HG03064 (cell line): ENCODE data around the gene CHGA.

ENCODE experiments used
- ATAC-seq: cut with Tn5 transposase; IDR thresholded peaks from one replicate; pipeline ENCODE4 v1.9.1; 2021; ENCODE audit warnings: low read depth; ENCODE audit not compliant: unreplicated experiment

The CHGA gene, protein sequence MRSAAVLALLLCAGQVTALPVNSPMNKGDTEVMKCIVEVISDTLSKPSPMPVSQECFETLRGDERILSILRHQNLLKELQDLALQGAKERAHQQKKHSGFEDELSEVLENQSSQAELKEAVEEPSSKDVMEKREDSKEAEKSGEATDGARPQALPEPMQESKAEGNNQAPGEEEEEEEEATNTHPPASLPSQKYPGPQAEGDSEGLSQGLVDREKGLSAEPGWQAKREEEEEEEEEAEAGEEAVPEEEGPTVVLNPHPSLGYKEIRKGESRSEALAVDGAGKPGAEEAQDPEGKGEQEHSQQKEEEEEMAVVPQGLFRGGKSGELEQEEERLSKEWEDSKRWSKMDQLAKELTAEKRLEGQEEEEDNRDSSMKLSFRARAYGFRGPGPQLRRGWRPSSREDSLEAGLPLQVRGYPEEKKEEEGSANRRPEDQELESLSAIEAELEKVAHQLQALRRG

DNA sequence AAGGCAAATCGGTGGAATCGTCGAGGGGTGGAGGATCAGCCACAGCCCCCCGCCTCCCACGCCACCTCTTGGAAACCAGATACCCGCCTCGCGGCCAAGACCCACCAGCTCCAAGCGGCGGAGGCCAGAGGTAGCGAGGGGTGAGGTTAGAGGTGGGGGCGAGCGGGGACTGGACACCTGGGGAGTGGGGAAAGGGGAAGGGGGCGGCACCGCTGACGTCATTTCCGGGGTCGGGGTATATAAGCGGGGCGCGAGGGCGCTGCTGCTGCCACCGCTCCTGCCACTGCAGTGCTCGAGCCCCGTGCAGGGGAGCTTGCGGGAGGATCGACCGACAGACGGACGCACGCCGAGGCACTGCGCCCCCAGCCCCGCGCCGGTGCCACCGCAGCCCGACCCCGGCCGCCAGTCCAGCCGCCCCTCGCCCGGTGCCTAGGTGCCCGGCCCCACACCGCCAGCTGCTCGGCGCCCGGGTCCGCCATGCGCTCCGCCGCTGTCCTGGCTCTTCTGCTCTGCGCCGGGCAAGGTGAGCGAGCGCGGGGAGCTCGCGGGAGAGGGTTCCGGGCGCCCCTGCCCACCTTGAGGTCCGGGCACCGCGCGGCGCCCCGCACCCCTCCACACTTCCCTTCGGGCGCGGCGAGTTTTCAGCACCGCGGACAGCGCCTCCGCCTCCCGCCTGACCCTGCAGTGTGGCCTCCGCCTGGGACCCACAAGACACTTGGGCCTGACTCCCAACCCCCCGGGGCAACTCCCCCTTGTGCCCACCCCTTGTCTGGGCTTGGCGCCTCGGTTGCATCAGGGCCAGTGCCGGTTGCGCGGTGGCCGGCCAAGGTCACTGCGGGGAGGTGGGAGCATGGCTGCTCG lies at the start of gene CHGA:
Gene CHGA (plus strand): TSS at position 268 of the 861 bp plus-strand sequence. CDS start 210 bp downstream, at position 478.
- no peak for ATAC-seq

DNA sequence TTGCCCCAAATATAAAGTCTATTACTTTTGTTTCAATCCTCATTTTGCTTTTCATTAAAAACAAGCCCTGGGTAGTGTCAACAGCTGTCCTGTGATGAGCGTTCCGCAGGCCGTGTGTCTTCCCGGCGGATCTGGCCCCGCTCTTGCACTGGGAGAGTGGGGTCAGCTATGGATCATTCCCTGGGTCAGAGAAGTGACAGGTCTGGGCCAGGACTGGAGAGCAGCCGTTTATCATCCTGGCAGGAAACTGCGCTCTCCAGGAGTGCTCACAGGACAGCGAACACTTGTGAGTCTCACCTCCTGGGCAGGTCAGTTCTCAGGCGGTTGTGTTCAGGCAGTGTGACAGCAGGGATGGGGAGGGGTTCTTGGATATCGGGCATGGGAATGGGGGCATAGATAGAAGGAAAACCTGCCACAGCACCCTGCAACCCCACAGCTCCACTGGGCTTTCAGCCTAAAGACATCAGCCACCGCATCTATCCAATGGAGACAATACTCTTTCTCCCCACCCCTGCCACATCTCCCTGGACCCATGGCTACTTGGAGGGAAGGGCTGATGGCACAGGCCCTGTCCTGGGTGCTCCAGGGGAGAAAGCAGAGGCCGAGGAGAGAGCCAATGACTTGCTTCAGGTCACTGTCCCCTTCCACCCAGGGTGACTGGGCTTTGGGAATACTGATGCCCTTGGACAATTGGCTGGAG lies 47.8 kb upstream of the CHGA start:
- ATAC-seq: no peak

DNA sequence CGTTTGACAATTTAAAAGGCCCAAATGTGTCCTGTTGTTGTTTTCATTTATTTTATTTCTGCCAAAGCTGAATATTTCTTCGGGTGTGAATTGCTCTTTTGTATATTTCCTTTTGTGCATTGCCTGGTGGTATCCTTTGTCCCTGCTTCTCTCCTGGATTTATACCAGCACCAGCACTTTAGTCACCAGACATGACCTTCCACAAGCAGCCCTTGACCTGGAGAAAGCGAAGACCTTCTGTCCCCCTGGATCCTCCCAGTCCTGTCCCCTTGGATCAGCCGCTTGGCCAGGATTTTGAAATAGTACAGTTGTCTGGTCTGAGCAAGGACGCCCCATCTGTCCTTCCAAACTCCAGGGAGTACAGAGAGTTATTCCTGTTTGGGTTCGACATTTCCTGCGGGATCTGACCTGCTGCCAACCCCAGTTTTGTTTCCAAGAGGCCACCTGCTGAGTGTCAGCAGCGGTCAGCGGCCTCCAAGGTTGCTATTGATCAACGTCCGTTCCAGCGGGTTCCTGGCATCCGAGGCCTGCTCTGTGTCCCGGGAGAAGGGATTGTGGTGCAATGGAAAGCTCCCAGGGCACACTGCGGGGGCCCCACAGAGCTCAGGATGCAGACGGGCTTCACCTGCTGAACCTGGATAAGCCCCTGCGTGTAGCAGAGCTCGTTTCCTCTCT lies 45.1 kb upstream of the CHGA start:
- ATAC-seq: no peak

DNA sequence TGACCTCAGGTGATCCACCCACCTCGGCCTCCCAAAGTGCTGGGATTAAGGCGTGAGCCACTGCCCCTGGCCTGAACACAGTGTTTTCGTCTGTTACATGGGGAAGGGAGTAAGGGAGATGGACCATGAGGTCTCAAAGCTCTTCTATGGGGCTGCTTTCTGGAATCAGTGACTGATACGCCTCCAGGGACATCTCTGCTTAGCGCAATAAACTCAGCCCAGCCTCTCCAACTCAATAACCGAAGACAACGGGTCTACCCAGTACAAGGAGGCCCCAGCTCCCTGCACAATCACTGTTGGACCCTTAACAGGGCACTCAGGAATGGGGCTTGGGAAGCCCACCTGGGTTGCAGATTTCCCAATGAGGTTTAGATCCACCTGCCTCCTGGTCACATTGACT lies 42.6 kb upstream of the CHGA start:
- no peak for ATAC-seq

DNA sequence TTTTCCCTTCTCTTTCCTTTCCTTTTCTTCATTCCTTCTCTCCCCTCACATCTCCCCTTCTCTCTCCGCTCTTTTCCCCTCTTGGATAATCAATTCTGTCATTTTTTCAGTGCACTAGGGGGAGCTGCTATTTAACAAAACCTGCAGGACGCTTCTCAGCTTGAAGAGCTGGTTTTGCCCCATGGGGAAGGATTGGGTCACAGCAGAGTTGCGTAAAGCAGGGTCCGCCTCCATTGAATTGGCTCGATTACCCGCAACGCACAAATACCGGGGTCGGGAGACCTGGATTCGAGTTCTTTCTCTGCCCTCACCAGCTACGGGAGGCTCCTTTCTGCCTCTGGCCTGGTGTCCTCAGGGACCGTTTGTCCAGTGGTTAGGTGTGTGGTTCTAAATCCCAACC lies 42.1 kb upstream of the CHGA start:
- no peak for ATAC-seq

DNA sequence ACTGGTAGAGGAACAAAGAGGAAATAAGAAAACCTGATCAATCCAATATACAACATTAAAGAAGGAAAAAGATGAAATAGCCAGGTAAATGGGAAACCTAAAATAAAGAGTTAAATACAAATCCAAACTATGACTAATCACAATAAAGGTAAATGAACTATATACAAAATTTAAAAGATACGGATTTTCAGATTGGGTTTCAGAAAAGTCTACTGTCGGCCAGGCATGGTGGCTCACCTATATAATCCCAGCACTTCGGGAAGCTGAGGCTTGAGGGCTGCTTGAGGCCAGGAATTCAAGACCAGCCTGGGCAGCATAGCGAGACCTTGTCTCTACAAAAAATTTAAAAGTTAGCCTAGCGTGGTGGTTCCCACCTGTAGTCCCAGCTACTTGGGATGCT lies 39.9 kb upstream of the CHGA start:
- no peak for ATAC-seq

DNA sequence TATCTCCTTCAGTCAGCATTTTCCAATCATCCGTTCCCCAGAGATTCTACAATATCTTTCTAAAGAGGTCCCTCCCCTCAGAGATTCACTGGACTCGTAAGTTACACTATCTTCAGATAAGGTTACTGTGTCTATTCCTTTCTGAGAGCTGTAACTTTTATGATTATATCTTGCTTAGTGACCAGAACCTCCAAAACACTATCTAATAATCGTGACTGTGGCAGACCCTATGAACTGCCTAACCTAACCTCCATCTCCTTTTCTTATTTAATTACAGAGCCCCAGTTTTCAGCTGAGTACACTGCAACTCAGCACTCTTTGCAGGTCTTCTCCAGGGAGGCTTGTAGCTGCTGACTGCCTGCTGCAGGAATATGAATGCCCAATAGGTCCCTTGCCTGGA lies 38.5 kb upstream of the CHGA start:
- no peak for ATAC-seq

DNA sequence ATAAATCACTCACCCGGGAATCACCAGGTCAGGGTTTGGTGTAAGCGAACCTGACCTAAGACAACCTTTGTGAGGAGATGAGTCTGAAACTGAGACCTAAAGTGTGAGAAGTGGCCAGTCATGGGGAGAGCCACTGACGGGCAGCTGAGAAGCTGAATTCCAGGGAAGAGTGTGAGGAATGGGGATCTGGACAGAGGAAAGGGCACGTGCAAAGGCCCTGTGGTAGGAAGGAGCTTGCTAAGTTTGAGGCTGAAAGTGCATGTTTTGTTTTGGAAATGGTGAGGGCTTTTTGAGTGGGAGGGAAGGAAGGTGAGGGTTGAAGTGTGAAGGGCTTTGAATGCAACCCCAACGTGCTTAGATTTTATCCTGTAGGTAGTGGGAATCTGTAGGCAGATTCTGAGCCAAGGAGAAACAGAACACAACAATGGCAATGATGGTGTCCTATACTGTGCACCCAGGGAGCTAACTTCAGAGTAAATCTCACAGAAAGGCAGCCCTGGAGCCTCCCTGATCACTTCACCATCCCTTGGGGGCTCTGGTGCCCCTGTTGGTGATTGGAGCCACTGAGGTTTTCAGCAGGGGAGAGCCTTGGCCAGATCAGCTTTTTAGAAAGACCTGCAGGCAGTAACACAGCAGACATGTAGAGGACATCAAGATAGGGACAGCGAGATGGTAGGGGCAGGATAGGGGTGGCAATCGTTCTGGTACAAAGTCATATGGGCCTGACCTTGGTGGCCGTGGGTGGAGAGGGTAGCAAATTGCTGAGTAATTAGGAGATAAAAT lies 37.5 kb upstream of the CHGA start:
- no peak for ATAC-seq

DNA sequence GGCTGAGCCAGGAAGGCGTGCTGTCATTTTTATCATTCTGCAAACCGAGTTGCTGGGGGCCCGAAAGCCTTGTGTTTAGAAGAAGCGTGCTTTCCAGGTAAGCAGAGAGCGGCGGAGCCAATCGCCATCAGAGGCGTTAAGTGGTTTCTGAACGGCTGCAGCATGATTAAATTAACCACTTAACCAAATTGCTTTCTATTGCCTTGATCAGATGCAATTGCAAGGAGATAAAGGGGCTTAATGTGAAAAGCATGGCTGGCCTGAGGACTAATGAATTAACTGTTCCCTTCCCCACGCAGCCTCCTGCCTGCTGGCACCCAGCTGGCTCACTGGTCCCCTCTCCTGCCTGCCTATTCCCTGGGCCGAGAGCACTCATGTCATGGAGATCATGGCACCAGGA lies 36.6 kb upstream of the CHGA start:
- ATAC-seq: no peak

DNA sequence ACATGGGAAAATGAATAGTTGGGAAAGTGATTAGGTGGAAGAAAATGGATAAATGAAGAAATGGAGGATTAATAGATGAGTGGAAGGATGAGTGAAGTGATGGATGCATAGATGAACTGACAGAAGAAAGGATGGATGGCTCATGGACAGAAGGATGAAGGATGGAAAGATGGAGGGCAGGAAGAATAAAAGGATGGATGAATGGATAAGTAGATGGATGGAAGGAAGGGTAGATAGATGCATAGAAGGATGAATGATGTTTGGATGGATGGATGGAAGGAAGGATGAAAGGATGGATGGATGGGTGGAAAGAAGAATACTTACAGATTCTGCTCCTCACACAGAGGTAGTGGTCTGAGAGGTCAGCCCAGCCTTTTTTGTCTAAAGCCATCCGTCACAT lies 35.8 kb upstream of the CHGA start:
- no peak for ATAC-seq

DNA sequence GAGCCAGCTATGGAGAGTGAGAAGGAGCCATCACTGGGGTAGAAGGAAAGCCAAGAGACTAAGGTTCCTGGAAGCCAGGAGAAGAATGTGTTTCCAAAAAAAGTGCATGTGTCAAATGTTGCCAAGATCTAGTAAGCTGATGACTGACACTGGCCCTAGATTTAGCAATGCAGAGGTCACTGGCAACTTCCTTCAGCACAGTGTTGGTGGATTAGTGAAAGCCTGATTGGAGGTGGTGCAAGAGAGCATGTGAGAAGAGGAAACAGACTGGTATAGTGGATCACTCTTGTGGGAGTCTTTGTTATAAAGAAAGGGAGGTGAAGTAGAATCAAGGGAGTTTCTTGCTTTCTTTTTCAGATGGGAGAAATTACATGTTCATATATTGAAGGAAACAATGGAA lies 34.1 kb upstream of the CHGA start:
- ATAC-seq: no peak

DNA sequence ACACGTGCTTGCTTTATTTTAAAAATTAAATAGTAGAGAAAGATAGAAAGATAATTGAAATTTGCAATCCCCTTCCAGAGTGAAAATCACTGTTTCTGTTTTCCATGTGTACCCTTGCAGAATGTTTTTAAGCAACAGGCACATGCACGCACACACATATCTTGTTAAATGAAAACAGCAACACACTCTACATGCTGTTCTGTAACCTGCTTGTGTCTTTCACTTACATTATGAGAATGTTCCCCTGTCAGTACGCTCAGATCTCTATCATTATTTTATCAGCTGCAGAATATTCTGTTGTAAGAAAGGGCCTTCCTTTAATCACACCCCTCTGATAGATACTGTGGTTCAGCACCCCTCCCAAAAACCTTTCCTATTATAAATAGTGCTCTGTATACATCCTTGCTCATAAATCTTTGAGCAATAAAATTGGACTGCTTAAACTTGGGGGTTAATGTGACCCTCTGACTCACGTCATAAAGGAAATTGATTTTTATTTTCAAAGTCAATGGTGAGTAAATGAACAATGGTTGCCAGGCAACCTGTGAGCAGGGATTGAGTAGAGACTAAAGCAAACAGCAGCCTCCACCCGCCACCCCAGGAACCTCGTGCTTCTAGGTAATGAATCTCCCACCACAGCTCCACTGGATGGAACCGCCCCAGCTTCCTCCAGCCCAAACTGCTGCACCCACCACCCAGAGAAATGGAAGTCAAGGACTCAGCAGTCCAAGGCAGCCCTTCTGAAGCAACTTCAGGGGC lies 31.9 kb upstream of the CHGA start:
- no peak for ATAC-seq

DNA sequence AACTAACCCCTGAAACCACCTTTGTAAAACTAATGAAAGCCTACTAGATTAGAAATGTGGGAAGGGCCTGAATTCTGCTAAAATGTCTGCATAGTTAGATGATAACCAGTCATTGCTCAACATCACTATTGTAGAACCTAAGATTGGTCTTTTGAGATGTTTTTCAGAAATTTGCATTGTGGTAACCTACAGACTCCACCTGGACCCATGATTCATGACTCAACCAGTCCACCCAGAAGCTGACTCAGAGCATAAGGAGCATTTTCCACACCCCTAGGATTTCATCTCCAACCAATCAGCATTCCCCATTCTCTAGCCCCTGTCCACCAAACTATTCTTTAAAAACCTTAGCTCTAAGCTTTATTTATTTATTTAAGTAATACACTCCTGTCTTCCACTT lies 30.4 kb upstream of the CHGA start:
- no peak for ATAC-seq

DNA sequence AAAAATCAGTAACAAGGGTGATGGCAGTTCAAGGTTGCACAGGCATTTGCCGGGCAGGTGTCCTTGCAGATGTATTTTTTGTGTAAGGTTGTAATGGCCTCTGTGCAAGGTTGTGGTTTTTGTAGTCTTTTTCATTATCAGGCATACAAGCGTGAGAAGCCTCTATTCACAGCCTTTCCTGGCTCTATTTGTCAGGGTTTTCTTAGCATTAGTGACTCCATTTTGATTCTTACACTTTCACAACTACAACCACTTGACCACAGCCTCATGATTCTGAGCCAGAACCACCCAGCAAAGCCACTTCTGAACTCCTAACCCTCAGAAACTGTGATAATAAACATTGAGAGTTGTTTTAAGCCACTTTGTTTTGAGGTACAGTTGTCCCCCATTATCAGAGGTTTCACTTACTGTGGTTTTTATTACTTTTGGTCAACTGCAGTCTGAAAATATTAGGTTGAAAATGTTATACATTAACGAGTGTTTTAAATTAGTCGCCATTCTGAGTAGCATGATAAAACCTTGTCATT lies 27.5 kb upstream of the CHGA start:
- ATAC-seq: no peak

DNA sequence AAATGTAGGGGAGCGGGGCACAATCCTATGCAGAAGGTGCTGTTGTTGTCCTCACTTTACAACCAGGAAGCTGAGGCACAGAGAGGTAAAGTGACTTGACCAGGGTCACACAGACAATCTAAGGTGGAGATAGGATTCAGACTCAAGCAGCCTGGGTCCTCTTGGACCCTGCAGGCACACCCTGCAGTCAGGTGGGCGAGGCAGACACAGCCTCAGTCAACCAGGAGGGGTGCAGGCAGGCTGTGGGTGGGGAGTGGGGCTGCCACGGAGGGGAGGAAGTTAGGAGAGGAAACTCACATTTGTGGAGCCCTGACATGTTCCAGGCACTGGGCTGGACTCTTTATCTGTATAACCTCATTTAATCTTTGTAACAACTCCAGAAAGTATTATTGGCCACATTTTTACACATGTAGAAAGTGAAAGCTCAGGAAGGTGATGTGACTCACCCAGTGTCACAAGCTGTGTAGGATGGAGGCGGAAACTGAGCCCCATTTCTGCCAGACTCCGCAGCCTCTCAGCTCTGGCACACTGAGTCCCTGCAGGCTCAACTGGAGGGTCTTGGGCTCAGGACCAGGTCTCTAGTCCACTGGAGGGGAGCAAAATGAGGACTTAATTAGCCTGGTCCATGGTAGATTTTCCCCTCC lies 24.9 kb upstream of the CHGA start:
- no peak for ATAC-seq

DNA sequence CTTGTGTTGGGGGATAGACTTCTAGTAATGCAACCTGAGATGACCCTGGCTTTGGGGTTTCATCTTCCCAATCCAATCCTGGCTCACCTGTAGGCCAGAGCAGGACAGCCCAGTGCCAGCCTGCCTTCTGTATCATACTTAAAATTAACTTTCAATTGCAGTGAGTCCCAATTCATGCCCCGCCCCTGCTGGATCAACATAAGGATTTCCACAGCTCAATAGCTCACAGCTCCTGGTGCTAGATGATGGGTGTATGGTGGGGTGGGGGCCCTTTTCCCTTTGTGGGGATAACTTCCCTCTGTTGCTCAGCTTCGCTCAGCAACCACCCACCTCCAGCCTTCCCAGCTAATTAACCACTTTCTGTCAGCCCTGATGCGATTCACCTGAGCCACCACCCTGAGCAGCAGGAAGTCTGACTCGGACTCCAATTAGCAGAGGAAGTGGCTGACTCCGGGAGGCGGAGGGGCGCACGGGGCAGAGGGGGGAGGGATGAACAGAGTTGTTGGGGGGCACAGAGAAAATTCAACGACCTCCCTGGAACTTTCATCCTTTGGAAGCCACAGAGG lies 24.3 kb upstream of the CHGA start:
- no peak for ATAC-seq

DNA sequence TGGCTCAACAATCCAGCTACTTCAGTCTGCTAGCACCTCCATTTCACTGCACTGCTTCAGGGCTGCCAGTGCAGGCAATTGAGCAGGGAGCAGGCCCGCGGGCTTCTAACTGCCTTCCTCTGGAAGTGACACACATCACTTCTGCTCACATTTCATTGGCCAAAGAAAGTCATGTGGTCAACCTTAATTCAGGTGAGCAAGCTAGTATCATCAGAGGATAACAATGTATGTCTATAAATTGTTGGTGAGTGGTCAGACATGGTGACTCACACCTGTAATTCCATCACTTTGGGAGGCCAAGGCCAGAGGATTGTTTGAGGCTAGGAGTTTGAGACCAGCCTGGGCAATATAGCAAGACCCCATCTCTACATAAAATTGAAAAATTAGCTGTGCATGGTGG lies 22.3 kb upstream of the CHGA start:
- ATAC-seq: no peak

DNA sequence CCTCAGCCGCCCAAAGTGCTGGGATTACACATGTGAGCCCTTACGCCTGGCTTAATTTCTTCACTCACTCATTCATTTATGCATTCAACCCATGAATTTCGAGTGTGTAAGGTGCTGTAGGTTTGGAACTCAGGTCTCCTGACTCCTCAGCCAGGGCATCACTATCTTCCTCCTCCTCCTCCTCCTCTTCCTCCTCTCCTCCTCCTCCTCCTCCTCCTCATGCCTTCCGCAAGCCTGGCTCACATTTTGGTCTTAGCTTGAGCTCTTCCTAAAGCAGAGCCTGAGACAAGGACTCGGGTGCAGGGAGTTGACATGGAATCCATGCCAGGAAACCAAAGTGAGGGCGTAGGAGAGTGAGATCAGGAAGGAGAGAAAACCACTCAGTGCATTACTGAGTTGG lies 20.8 kb upstream of the CHGA start:
- ATAC-seq: no peak
